Pancreas (tissue), 10 donors: Measurements from ENCODE around the gene LACTBL1. TPM values are rescaled to one million over a fixed set of nuclear protein-coding genes. Genes with fewer than 3 reads are reported as not detected.

Experiments used
- ATAC-seq, 4 donors: fragments of 200-7000 bp; cut with Tn5 transposase; one replicate each; pipeline versions ENCODE4 v1.8.0 to v1.9.1; 2020; ENCODE audit warnings: mild to moderate bottlenecking in 4 of 4, moderate library complexity in 4 of 4
- DNase-seq, 6 donors: peaks; one replicate each; pipeline ENCODE4 v3.0.0-alpha.2; 2020
- FAIRE-seq: peaks from 2 replicates; lab custom pipeline; 2012; peaks lifted over from hg19 to GRCh38; lab: Jason Lieb, UNC
- H3K27ac ChIP-seq, 4 donors: fragments of 200-600 bp; sonication (generic); 1 replicate in 3 of 4; 2 replicates in 1 of 4; pipeline versions ENCODE4 v1.5.0 to v1.8.0; 2020
- H3K27me3 ChIP-seq, 4 donors: fragments of 200-600 bp; one replicate each; pipeline ENCODE4 v1.8.0; 2021
- H3K36me3 ChIP-seq, 3 donors: fragments of 200-600 bp; sonication (generic) in 1 of 3; one replicate each; pipeline versions ENCODE4 v1.5.0 to v1.8.0; 2020 to 2021
- H3K4me1 ChIP-seq, 3 donors: fragments of 200-600 bp; one replicate each; pipeline ENCODE4 v1.8.0; 2021
- H3K4me3 ChIP-seq, 4 donors: fragments of 200-600 bp; sonication (generic) in 2 of 4; one replicate each; pipeline versions ENCODE4 v1.5.0 to v1.8.0; 2020 to 2021
- H3K9me3 ChIP-seq, 4 donors: fragments of 200-600 bp; one replicate each; pipeline ENCODE4 v1.8.0; 2021
- CTCF ChIP-seq, 4 donors: fragments of 200-600 bp; sonication (generic) in 3 of 4; IDR thresholded peaks; one replicate each; pipeline versions ENCODE4 v1.5.0 to v1.8.0; 2021; ENCODE audit warnings: antibody characterized with exemption in 4 of 4
- WGBS, 2 donors: extraction: QIAGEN DNeasy Blood & Tissue Kit; methylation state at CpG; one replicate each; pipeline ENCODE4 v1.1.7; 2013; 5-methylcytosine and 5-hydroxymethylcytosine counted together
- intact Hi-C, 3 donors: fragments of 100-400 bp; cut with DNase I; formaldehyde crosslinking; loops; one replicate each; pipeline versions ENCODE4 v1.11.1 to v1.14.2; 2022
- polyA plus RNA-seq, 2 donors: library from polyadenylated mRNA; stranded (reverse); fragments of 200-250 nt; gene quantifications; one replicate each; pipeline ENCODE4 v1.2.3, GENCODE V29; 2013
- total RNA-seq, 6 donors: library from RNA; stranded (reverse); fragmentation: NEBNext Ultra II Directional in 4 of 6; extraction: Animal tissue kit (Norgen Biotek cat#: 25700) in 4 of 6; gene quantifications; one replicate each; pipeline versions ENCODE4 v1.2.1 to v1.2.4, GENCODE V29; 2021 to 2023
- donor health status: healthy with polysubstance abuse.
- donor health status: DM: no; HTN: no; CAD: no; lungs with moderate emphysema.
- donor health status: DM: no; HTN: no; CAD: no.
- donor health status: control.
- donor health status: control.
- donor health status: Bipolar disorder and iron deficiency.
- donor health status: DM: yes; HTN: yes; CAD: no.
- donor health status: DM: no; HTN: no; CAD: no.
- donor health status: DM: no; HTN: no; CAD: no.
- donor health status: DM: yes; HTN: yes; CAD: no.

LACTBL1 gene
- total and polyA plus RNA-seq, 8 donors = not detected

- intact Hi-C loops = loop anchor here in 1 of 3 donors (10.0 kb wide), 1 partner anchor 263 kb away; no protein-coding TSS in a partner anchor
- no peaks in the 10 kb centered on the region for H3K9me3 ChIP-seq
- no peak for DNase-seq
- H3K36me3 ChIP-seq = no peaks in the 10 kb centered on the region
- no peak overlapping the region for H3K4me3 ChIP-seq
- WGBS, 2 donors = 53 to 66% methylated on average over 2 of the region's 2 CpGs
- no peak for TF ChIP-seq CTCF (IDR thresholded peaks at IDR 0.05)
- no peak for FAIRE-seq
- H3K27ac ChIP-seq = no peak overlapping the region
- no peaks in the 10 kb centered on the region for H3K4me1 ChIP-seq
- ATAC-seq = no peak
- H3K27me3 ChIP-seq = no peaks in the 10 kb centered on the region
Observed at GRCh38 chr1:22967833-22968232, 4.8 kb downstream of the LACTBL1 start.

GRCh38 chr1:22966309-22966708, 6.4 kb downstream of the LACTBL1 start:
- ATAC-seq (no peak), DNase-seq (no peak), FAIRE-seq (no peak)
- Histone ChIP-seq H3K4me3 (no peak overlapping the region), H3K4me1 (no peaks in the 10 kb centered on the region), H3K27ac (no peak overlapping the region), H3K27me3 (no peaks in the 10 kb centered on the region), H3K9me3 (no peaks in the 10 kb centered on the region), H3K36me3 (no peaks in the 10 kb centered on the region)
- no peak for TF ChIP-seq CTCF (IDR thresholded peaks at IDR 0.05)
- 84 to 86% methylated on average over 5 of the region's 5 CpGs for WGBS, 2 donors
- intact Hi-C loops = loop anchor here in 1 of 3 donors (10.0 kb wide), 1 partner anchor 262 kb away; no protein-coding TSS in a partner anchor

- FAIRE-seq = no peak
- 73 to 74% methylated on average over 10 of the region's 10 CpGs for WGBS, 2 donors
- Histone ChIP-seq H3K4me3 (no peak overlapping the region), H3K27me3 (no peaks in the 10 kb centered on the region), H3K4me1 (no peaks in the 10 kb centered on the region), H3K9me3 (no peaks in the 10 kb centered on the region), H3K36me3 (no peaks in the 10 kb centered on the region), H3K27ac (no peak overlapping the region)
- DNase-seq = no peak
- intact Hi-C loops = loop anchor here in 1 of 3 donors (10.0 kb wide), 1 partner anchor 258 kb away; no protein-coding TSS in a partner anchor
- no peak for TF ChIP-seq CTCF (IDR thresholded peaks at IDR 0.05)
- ATAC-seq = no peak
Observed at GRCh38 chr1:22963044-22963677, 9.5 kb downstream of the LACTBL1 start.

- H3K4me3 ChIP-seq = no peak overlapping the region
- intact Hi-C loops = loop anchor here in 1 of 3 donors (10.0 kb wide), 1 partner anchor 258 kb away; no protein-coding TSS in a partner anchor
- no peaks in the 10 kb centered on the region for H3K36me3 ChIP-seq
- no peak for ATAC-seq
- no peaks in the 10 kb centered on the region for H3K27me3 ChIP-seq
- FAIRE-seq = no peak
- no peak for TF ChIP-seq CTCF (IDR thresholded peaks at IDR 0.05)
- 56 to 66% methylated on average over 3 of the region's 3 CpGs for WGBS, 2 donors
- no peak for DNase-seq
- no peaks in the 10 kb centered on the region for H3K4me1 ChIP-seq
- no peaks in the 10 kb centered on the region for H3K9me3 ChIP-seq
- no peak overlapping the region for H3K27ac ChIP-seq
Observed at GRCh38 chr1:22962558-22962957, 10.1 kb downstream of the LACTBL1 start.
